Mesothelial cell of epicardium (in vitro differentiated cells): Measurements from ENCODE around the gene WFS1. TPM values are rescaled to one million over a fixed set of nuclear protein-coding genes. Genes with fewer than 3 reads are reported as not detected.
A peak's percentile ranks its signal among the peaks of the same experiment; 100 is the strongest.

Source experiments
- DNase-seq, 2 experiments: peaks; one replicate each; pipeline ENCODE4 v3.0.0; 2021; ENCODE audit warnings: low spot score in 2 of 2; ENCODE audit not compliant: unreplicated experiment in 2 of 2
- H3K27ac Mint-ChIP-seq: 2 replicates; pipeline ENCODE4 v1.8.0; 2021; ENCODE audit warnings: mixed read lengths
- H3K27me3 Mint-ChIP-seq: 2 replicates; pipeline ENCODE4 v1.8.0; 2021; ENCODE audit warnings: low read depth, mixed read lengths
- H3K36me3 Mint-ChIP-seq: 2 replicates; pipeline ENCODE4 v1.8.0; 2021; ENCODE audit warnings: mixed read lengths
- H3K4me1 Mint-ChIP-seq: 2 replicates; pipeline ENCODE4 v1.8.0; 2021; ENCODE audit warnings: mixed read lengths
- H3K4me3 Mint-ChIP-seq: 2 replicates; pipeline ENCODE4 v1.8.0; 2021; ENCODE audit warnings: mild to moderate bottlenecking, moderate library complexity, mixed read lengths
- H3K9me3 Mint-ChIP-seq: 2 replicates; pipeline ENCODE4 v1.8.0; 2021; ENCODE audit warnings: mixed read lengths
- CTCF ChIP-seq: fragments of 200-600 bp; sonication (generic); IDR thresholded peaks from one replicate; pipeline ENCODE4 v1.5.0; 2021; ENCODE audit warnings: antibody characterized with exemption; ENCODE audit not compliant: unreplicated experiment
- total RNA-seq: library from RNA; stranded (reverse); gene quantifications from 3 replicates; pipeline ENCODE4 v1.2.1, GENCODE V29; 2021

WFS1 gene
- total RNA-seq, 1 donor from 2014 or later, result 34.2 TPM

DNA sequence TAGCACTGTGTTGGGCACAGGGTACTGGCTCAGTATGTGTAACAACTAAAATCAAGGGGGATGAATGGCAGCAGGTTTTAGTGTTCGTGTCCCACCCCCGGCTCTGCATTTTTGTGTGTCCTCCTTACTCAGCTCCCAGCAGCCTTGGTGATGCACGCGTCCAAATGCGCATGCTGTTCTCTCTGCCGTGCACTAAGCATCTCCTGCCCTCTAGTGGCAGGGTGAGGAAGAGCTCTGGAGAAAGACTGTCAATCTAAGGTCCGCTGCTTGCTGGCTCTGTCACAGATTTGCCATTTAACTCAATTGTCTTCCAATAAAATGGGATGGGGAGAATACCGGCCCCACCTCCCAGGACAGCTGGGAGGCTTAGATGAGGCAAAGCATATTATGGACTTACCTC, 61.4 kb downstream of the WFS1 start:
- no peak for DNase-seq
- peak; percentile 39 for TF ChIP-seq CTCF
- Mint-ChIP-seq H3K9me3 (no peaks in the 10 kb centered on the region), H3K4me1 (no peaks in the 10 kb centered on the region), H3K27ac (no peak overlapping the region), H3K36me3 (no peaks in the 10 kb centered on the region), H3K27me3 (peaks cover 31% of the 10 kb centered on the region), H3K4me3 (no peak overlapping the region)

DNA sequence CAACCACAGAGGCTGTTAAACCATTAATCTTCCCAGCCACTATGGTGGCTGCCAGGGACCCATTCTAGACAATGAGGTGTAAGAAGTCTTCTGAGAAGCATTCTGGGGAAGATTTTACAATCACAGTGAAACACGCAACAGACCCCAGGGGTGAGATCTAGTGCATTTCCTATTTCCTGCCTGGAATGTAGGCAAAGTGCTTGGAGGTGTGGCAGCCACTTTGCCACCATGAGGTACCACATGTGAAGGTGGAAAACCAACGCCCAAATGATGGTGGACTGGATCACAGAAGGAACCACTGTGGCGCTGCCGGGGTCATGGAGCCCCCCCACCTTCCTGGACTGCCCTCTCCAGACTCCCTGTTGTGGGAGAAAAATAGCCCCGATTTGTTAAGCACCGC, 61.8 kb downstream of the WFS1 start:
- no peak for TF ChIP-seq CTCF
- Mint-ChIP-seq H3K9me3 (no peaks in the 10 kb centered on the region), H3K36me3 (no peaks in the 10 kb centered on the region), H3K27me3 (peaks cover 31% of the 10 kb centered on the region), H3K4me3 (no peak overlapping the region), H3K4me1 (no peaks in the 10 kb centered on the region), H3K27ac (no peak overlapping the region)
- no peak for DNase-seq

- H3K27me3 Mint-ChIP-seq, result peaks cover 35% of the 10 kb centered on the region
- no peaks in the 10 kb centered on the region for H3K9me3 Mint-ChIP-seq
- no peak for DNase-seq
- TF ChIP-seq CTCF, result peak; percentile 75
- H3K36me3 Mint-ChIP-seq, result no peaks in the 10 kb centered on the region
- H3K4me1 Mint-ChIP-seq, result no peaks in the 10 kb centered on the region
- no peak overlapping the region for H3K27ac Mint-ChIP-seq
- no peak overlapping the region for H3K4me3 Mint-ChIP-seq
Measured at GRCh38 chr4:6332042-6332668, 62.5 kb downstream of the WFS1 start.

DNA sequence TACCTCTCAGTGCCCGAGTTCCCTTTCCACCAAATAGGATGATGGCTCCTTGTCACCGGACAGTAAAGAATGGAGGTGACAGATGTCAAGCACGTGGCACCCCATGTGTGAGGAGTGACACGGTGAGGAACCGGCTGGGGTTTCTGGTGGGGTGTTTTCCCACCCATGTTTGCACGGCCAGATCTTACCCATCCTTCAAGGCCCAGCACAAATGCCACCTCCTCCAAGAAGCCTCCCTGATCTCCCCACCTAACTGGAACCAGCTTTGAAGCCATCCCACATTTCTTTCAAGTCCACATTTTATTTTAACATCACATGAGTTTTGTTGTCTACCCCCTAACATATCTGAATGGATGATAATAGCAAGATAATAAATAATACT, 63.0 kb downstream of the WFS1 start:
- no peaks in the 10 kb centered on the region for H3K9me3 Mint-ChIP-seq
- peaks cover 38% of the 10 kb centered on the region for H3K27me3 Mint-ChIP-seq
- no peak for DNase-seq
- no peak for TF ChIP-seq CTCF
- no peak overlapping the region for H3K4me3 Mint-ChIP-seq
- no peaks in the 10 kb centered on the region for H3K4me1 Mint-ChIP-seq
- no peak overlapping the region for H3K27ac Mint-ChIP-seq
- no peaks in the 10 kb centered on the region for H3K36me3 Mint-ChIP-seq

DNA sequence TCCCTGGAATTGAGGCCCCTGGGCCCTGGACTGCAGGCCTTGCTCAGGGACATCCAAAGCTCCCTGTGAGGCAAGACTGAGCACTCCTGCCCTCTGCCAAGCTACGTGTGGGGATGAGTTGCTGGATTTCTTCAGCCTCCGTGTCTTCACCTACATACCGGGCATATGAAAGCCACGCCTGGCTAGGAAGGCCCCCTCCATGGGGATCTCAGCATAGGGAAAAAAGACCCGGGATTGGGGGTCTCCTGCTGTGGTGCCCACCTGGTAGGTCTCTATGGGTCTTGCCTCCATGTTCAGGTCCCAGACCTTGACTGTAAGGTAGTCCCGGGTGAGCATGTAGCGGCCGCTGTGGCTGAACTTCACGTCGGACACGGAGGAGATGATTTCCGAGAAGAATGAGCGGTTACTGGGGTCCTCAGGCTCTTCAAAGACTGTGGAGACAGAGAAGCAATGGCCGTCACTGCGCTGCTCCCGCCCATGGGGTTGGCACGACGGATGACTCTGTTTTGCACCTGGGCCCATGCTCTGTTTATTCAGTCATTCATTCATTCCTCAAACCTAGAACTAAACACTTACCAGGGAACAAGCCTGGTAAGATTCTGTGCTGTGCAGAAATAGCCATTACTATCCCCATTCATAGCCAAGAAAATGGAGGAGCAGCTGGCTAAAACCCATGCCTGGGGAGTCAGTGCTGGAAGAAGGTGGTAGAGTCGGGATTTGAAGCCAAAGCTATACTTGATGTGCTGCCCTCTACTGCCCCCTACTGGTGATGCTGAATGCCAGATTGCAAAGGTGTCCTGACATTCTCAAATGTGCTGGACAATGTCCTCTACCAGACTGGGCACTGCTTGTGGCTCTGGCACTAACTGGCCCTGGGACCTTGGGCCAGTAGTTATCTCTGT, 63.9 kb downstream of the WFS1 start:
- TF ChIP-seq CTCF, result peak; percentile 85
- Mint-ChIP-seq H3K27ac (no peak overlapping the region), H3K4me3 (no peak overlapping the region), H3K4me1 (no peaks in the 10 kb centered on the region), H3K9me3 (no peaks in the 10 kb centered on the region), H3K27me3 (peaks cover 38% of the 10 kb centered on the region), H3K36me3 (no peaks in the 10 kb centered on the region)
- DNase-seq, result no peak
